Naive B cell (primary cell): Measurements from ENCODE around the gene AURKA. TPM values are rescaled to one million over a fixed set of nuclear protein-coding genes. Genes with fewer than 3 reads are reported as not detected.
A peak's percentile ranks its signal among the peaks of the same experiment; 100 is the strongest.
"Not testable (repeated sequence)": the region's sequence is repeated elsewhere in the genome, so short reads cannot be mapped to it uniquely, and the experiment has no call there.

Experiments used
- ATAC-seq, 2 donors: fragments of 150-1000 bp; cut with Tn5 transposase; 2 replicates each; pipeline ENCODE4 v1.10.0; 2021; ENCODE audit warnings: low read depth in 2 of 2, mild to moderate bottlenecking in 2 of 2, moderate library complexity in 2 of 2
- DNase-seq: peaks from one replicate; pipeline ENCODE4 v3.0.0; 2022
- H3K27ac Mint-ChIP-seq, 6 donors: one replicate each; pipeline ENCODE4 v1.8.0; 2020 to 2022; ENCODE audit warnings: mild to moderate bottlenecking in 6 of 6, mixed read lengths in 6 of 6, moderate library complexity in 5 of 6, inconsistent platforms in 2 of 6
- H3K27me3 Mint-ChIP-seq, 3 donors: one replicate each; pipeline ENCODE4 v1.8.0; 2021 to 2022; ENCODE audit warnings: mixed read lengths in 3 of 3, mild to moderate bottlenecking in 1 of 3
- H3K36me3 Mint-ChIP-seq, 2 donors: one replicate each; pipeline ENCODE4 v1.8.0; 2020 to 2022; ENCODE audit warnings: mixed read lengths in 2 of 2, inconsistent platforms in 1 of 2, mild to moderate bottlenecking in 1 of 2
- H3K4me1 Mint-ChIP-seq, 3 donors: one replicate each; pipeline ENCODE4 v1.8.0; 2020 to 2022; ENCODE audit warnings: mixed read lengths in 3 of 3, inconsistent platforms in 1 of 3, mild to moderate bottlenecking in 1 of 3, moderate library complexity in 1 of 3
- H3K4me3 Mint-ChIP-seq, 8 donors: one replicate each; pipeline ENCODE4 v1.8.0; 2020 to 2022; ENCODE audit warnings: mild to moderate bottlenecking in 8 of 8, mixed read lengths in 8 of 8, moderate library complexity in 8 of 8, inconsistent platforms in 2 of 8
- H3K9me3 Mint-ChIP-seq, 7 donors: one replicate each; pipeline ENCODE4 v1.8.0; 2020 to 2022; ENCODE audit warnings: mixed read lengths in 7 of 7, mild to moderate bottlenecking in 5 of 7, inconsistent platforms in 2 of 7, moderate library complexity in 1 of 7
- polyA plus RNA-seq, 6 donors: library from polyadenylated mRNA; unstranded; fragments of 300-500 nt; fragmentation: Illumina TruSeq; gene quantifications; one replicate each; pipeline ENCODE4 v1.2.3, GENCODE V29; 2021; ENCODE audit warnings: low read depth in 6 of 6

AURKA gene
- polyA plus RNA-seq, 6 donors from 2014 or later: 0.13 to 1.6 (median 0.96) TPM; not detected in 1

- Mint-ChIP-seq H3K4me3 (peak overlapping the region in 2 of 8 donors; percentile 53 to 68), H3K4me1 (peaks cover 12 to 31% (median 24%) of the 10 kb centered on the region in 3 donors), H3K27ac (peak overlapping the region in 1 of 6 donors; percentile 58), H3K9me3 (no peaks in the 10 kb centered on the region), H3K27me3 (no peaks in the 10 kb centered on the region), H3K36me3 (peaks cover 18 to 29% of the 10 kb centered on the region in 2 donors)
- no peak for DNase-seq
- ATAC-seq: no peak
Observed at GRCh38 chr20:56395166-56395565, 3.2 kb upstream of the AURKA start.

GRCh38 chr20:56393653-56394052 is 1.6 kb upstream of the AURKA start:
- Mint-ChIP-seq H3K4me1 (peaks cover 12 to 26% (median 24%) of the 10 kb centered on the region in 3 donors), H3K4me3 (no peak overlapping the region), H3K9me3 (no peaks in the 10 kb centered on the region), H3K27me3 (no peaks in the 10 kb centered on the region), H3K36me3 (peaks cover 8 to 36% of the 10 kb centered on the region in 2 donors), H3K27ac (peak overlapping the region in 2 of 6 donors; percentile 44 to 67)
- ATAC-seq: no peak
- DNase-seq: no peak

- no peaks in the 10 kb centered on the region for H3K27me3 Mint-ChIP-seq
- DNase-seq (no peak), ATAC-seq (no peak)
- H3K4me3 Mint-ChIP-seq: no peak overlapping the region
- peaks cover 12 to 26% (median 24%) of the 10 kb centered on the region in 3 donors for H3K4me1 Mint-ChIP-seq
- peak overlapping the region in 2 of 6 donors; percentile 54 to 89 for H3K27ac Mint-ChIP-seq
- H3K36me3 Mint-ChIP-seq: peaks cover 8 to 35% of the 10 kb centered on the region in 2 donors
- no peaks in the 10 kb centered on the region for H3K9me3 Mint-ChIP-seq
Observed at GRCh38 chr20:56392881-56393482, 967 bp upstream of the AURKA start.

GRCh38 chr20:56391596-56392131 is 351 bp downstream of the AURKA start:
- peaks cover 12 to 26% (median 24%) of the 10 kb centered on the region in 3 donors for H3K4me1 Mint-ChIP-seq
- peak overlapping the region in 3 of 6 donors; percentile 55 to 79 (median 64) for H3K27ac Mint-ChIP-seq
- H3K36me3 Mint-ChIP-seq: peaks cover 8 to 27% of the 10 kb centered on the region in 2 donors
- no peaks in the 10 kb centered on the region for H3K27me3 Mint-ChIP-seq
- H3K4me3 Mint-ChIP-seq: no peak overlapping the region
- no peak for DNase-seq
- no peaks in the 10 kb centered on the region for H3K9me3 Mint-ChIP-seq
- ATAC-seq: peak; percentile 0 to 1

- ATAC-seq: no peak
- H3K36me3 Mint-ChIP-seq: peaks cover 12 to 25% of the 10 kb centered on the region in 2 donors
- no peaks in the 10 kb centered on the region for H3K27me3 Mint-ChIP-seq
- peaks cover 12 to 26% (median 24%) of the 10 kb centered on the region in 3 donors for H3K4me1 Mint-ChIP-seq
- no peaks in the 10 kb centered on the region for H3K9me3 Mint-ChIP-seq
- no peak for DNase-seq
- peak overlapping the region in 1 of 8 donors; percentile 41 for H3K4me3 Mint-ChIP-seq
- peak overlapping the region in 3 of 6 donors; percentile 15 to 95 (median 55) for H3K27ac Mint-ChIP-seq
Observed at GRCh38 chr20:56391037-56391436, 978 bp downstream of the AURKA start.

- ATAC-seq, H3K27me3 Mint-ChIP-seq, H3K9me3 Mint-ChIP-seq, DNase-seq: not testable (repeated sequence)
- peaks cover 12 to 25% (median 18%) of the 10 kb centered on the region in 3 donors for H3K4me1 Mint-ChIP-seq
- peak overlapping the region in 2 of 8 donors; percentile 5 to 41 for H3K4me3 Mint-ChIP-seq
- H3K36me3 Mint-ChIP-seq: peaks cover 13 to 19% of the 10 kb centered on the region in 2 donors
- peak overlapping the region in 1 of 6 donors; percentile 49 for H3K27ac Mint-ChIP-seq
Observed at GRCh38 chr20:56390396-56390795, 1.6 kb downstream of the AURKA start.

- Mint-ChIP-seq H3K27me3 (no peaks in the 10 kb centered on the region), H3K4me1 (peaks cover 12 to 22% (median 12%) of the 10 kb centered on the region in 3 donors), H3K36me3 (peaks cover 7 to 14% of the 10 kb centered on the region in 2 donors), H3K4me3 (peak overlapping the region in 3 of 8 donors; percentile 25 to 54 (median 42)), H3K9me3 (no peaks in the 10 kb centered on the region), H3K27ac (peak overlapping the region in 3 of 6 donors; percentile 29 to 49 (median 49))
- ATAC-seq (no peak), DNase-seq (no peak)
Observed at GRCh38 chr20:56389807-56390206, 2.2 kb downstream of the AURKA start.

GRCh38 chr20:56388882-56389281 is 3.1 kb downstream of the AURKA start:
- DNase-seq (no peak), ATAC-seq (no peak)
- Mint-ChIP-seq H3K4me3 (peak overlapping the region in 1 of 8 donors; percentile 27), H3K36me3 (peaks cover 7 to 14% of the 10 kb centered on the region in 2 donors), H3K9me3 (no peaks in the 10 kb centered on the region), H3K4me1 (peaks cover 10 to 15% (median 12%) of the 10 kb centered on the region in 3 donors), H3K27me3 (no peaks in the 10 kb centered on the region), H3K27ac (peak overlapping the region in 3 of 6 donors; percentile 20 to 77 (median 59))

- ATAC-seq (no peak), DNase-seq (no peak)
- Mint-ChIP-seq H3K36me3 (peaks cover 7 to 14% of the 10 kb centered on the region in 2 donors), H3K27me3 (no peaks in the 10 kb centered on the region), H3K27ac (no peak overlapping the region), H3K9me3 (no peaks in the 10 kb centered on the region), H3K4me1 (peaks cover 0 to 4% (median 3%) of the 10 kb centered on the region in 3 donors), H3K4me3 (no peak overlapping the region)
Observed at GRCh38 chr20:56386219-56386618, 5.8 kb downstream of the AURKA start.

- Mint-ChIP-seq H3K27me3 (no peaks in the 10 kb centered on the region), H3K4me1 (no peaks in the 10 kb centered on the region), H3K9me3 (no peaks in the 10 kb centered on the region), H3K4me3 (no peak overlapping the region), H3K36me3 (peaks cover 7 to 13% of the 10 kb centered on the region in 2 donors), H3K27ac (no peak overlapping the region)
- ATAC-seq (no peak), DNase-seq (no peak)
Observed at GRCh38 chr20:56385130-56385529, 6.9 kb downstream of the AURKA start.

GRCh38 chr20:56383334-56383733 is 8.7 kb downstream of the AURKA start:
- ATAC-seq (no peak), DNase-seq (no peak)
- Mint-ChIP-seq H3K27me3 (no peaks in the 10 kb centered on the region), H3K9me3 (no peaks in the 10 kb centered on the region), H3K27ac (peak overlapping the region in 1 of 6 donors; percentile 60), H3K4me1 (no peaks in the 10 kb centered on the region), H3K4me3 (peak overlapping the region in 1 of 8 donors; percentile 72), H3K36me3 (peaks cover 0 to 7% of the 10 kb centered on the region in 2 donors)

GRCh38 chr20:56382696-56383095 is 9.3 kb downstream of the AURKA start:
- no peak overlapping the region for H3K4me3 Mint-ChIP-seq
- no peaks in the 10 kb centered on the region for H3K27me3 Mint-ChIP-seq
- H3K9me3 Mint-ChIP-seq: no peaks in the 10 kb centered on the region
- peaks cover 0 to 7% of the 10 kb centered on the region in 2 donors for H3K36me3 Mint-ChIP-seq
- ATAC-seq (no peak), DNase-seq (no peak)
- no peaks in the 10 kb centered on the region for H3K4me1 Mint-ChIP-seq
- no peak overlapping the region for H3K27ac Mint-ChIP-seq

GRCh38 chr20:56381501-56381900 is 10.5 kb downstream of the AURKA start:
- no peaks in the 10 kb centered on the region for H3K4me1 Mint-ChIP-seq
- no peaks in the 10 kb centered on the region for H3K9me3 Mint-ChIP-seq
- DNase-seq (no peak), ATAC-seq (no peak)
- peaks cover 0 to 8% of the 10 kb centered on the region in 2 donors for H3K36me3 Mint-ChIP-seq
- H3K27ac Mint-ChIP-seq: no peak overlapping the region
- no peaks in the 10 kb centered on the region for H3K27me3 Mint-ChIP-seq
- no peak overlapping the region for H3K4me3 Mint-ChIP-seq

GRCh38 chr20:56380375-56380774 is 11.6 kb downstream of the AURKA start:
- no peaks in the 10 kb centered on the region for H3K27me3 Mint-ChIP-seq
- no peak for DNase-seq
- H3K4me3 Mint-ChIP-seq: no peak overlapping the region
- H3K9me3 Mint-ChIP-seq: no peaks in the 10 kb centered on the region
- peaks cover 0 to 7% of the 10 kb centered on the region in 2 donors for H3K36me3 Mint-ChIP-seq
- ATAC-seq: no peak
- no peak overlapping the region for H3K27ac Mint-ChIP-seq
- no peaks in the 10 kb centered on the region for H3K4me1 Mint-ChIP-seq
